ENCODE measurements around the gene NUMB. TPM values are rescaled to one million over a fixed set of nuclear protein-coding genes. Genes with fewer than 3 reads are reported as not detected.

The NUMB gene
- total RNA-seq, 1 donor from 2014 or later, result 33.1 TPM

- Histone ChIP-seq H3K27me3 (ENCODE audit: control insufficient read depth, insufficient read depth, low read length) (no peaks in the 10 kb centered on the region), H3K4me3 (ENCODE audit: low read depth, low read length) (no peak overlapping the region), H3K36me3 (ENCODE audit: control insufficient read depth, insufficient read depth, low read length) (no peaks in the 10 kb centered on the region)
- no peak for TF ChIP-seq CTCF (IDR thresholded peaks at IDR 0.05; ENCODE audit: insufficient read depth, low read length, poor library complexity, severe bottlenecking)
- DNase-seq (ENCODE audit: low read depth), result no peak
Measured at GRCh38 chr14:73287071-73287470, 171.3 kb downstream of the NUMB start.

GRCh38 chr14:73286598-73286997 is 171.7 kb downstream of the NUMB start:
- Histone ChIP-seq H3K36me3 (ENCODE audit: control insufficient read depth, insufficient read depth, low read length) (no peaks in the 10 kb centered on the region), H3K27me3 (ENCODE audit: control insufficient read depth, insufficient read depth, low read length) (no peaks in the 10 kb centered on the region), H3K4me3 (ENCODE audit: low read depth, low read length) (no peak overlapping the region)
- TF ChIP-seq CTCF (IDR thresholded peaks at IDR 0.05; ENCODE audit: insufficient read depth, low read length, poor library complexity, severe bottlenecking), result no peak
- no peak for DNase-seq (ENCODE audit: low read depth)

- DNase-seq (ENCODE audit: low read depth), result no peak
- H3K36me3 ChIP-seq (ENCODE audit: control insufficient read depth, insufficient read depth, low read length), result no peaks in the 10 kb centered on the region
- TF ChIP-seq CTCF (IDR thresholded peaks at IDR 0.05; ENCODE audit: insufficient read depth, low read length, poor library complexity, severe bottlenecking), result no peak
- H3K27me3 ChIP-seq (ENCODE audit: control insufficient read depth, insufficient read depth, low read length), result no peaks in the 10 kb centered on the region
- no peak overlapping the region for H3K4me3 ChIP-seq (ENCODE audit: low read depth, low read length)
Measured at GRCh38 chr14:73285979-73286378, 172.4 kb downstream of the NUMB start.

- no peaks in the 10 kb centered on the region for H3K36me3 ChIP-seq (ENCODE audit: control insufficient read depth, insufficient read depth, low read length)
- no peak for DNase-seq (ENCODE audit: low read depth)
- H3K4me3 ChIP-seq (ENCODE audit: low read depth, low read length), result no peak overlapping the region
- no peaks in the 10 kb centered on the region for H3K27me3 ChIP-seq (ENCODE audit: control insufficient read depth, insufficient read depth, low read length)
- TF ChIP-seq CTCF (IDR thresholded peaks at IDR 0.05; ENCODE audit: insufficient read depth, low read length, poor library complexity, severe bottlenecking), result peak; percentile 48
Measured at GRCh38 chr14:73283608-73284379, 174.6 kb downstream of the NUMB start.

GRCh38 chr14:73280903-73281302 is 177.4 kb downstream of the NUMB start:
- TF ChIP-seq CTCF (IDR thresholded peaks at IDR 0.05; ENCODE audit: insufficient read depth, low read length, poor library complexity, severe bottlenecking), result no peak
- no peak overlapping the region for H3K4me3 ChIP-seq (ENCODE audit: low read depth, low read length)
- DNase-seq (ENCODE audit: low read depth), result no peak
- H3K27me3 ChIP-seq (ENCODE audit: control insufficient read depth, insufficient read depth, low read length), result no peaks in the 10 kb centered on the region
- H3K36me3 ChIP-seq (ENCODE audit: control insufficient read depth, insufficient read depth, low read length), result peaks cover 2% of the 10 kb centered on the region

GRCh38 chr14:73277376-73277775 is 181.0 kb downstream of the NUMB start:
- DNase-seq (ENCODE audit: low read depth), result no peak
- H3K4me3 ChIP-seq (ENCODE audit: low read depth, low read length), result no peak overlapping the region
- H3K36me3 ChIP-seq (ENCODE audit: control insufficient read depth, insufficient read depth, low read length), result peaks cover 2% of the 10 kb centered on the region
- no peak for TF ChIP-seq CTCF (IDR thresholded peaks at IDR 0.05; ENCODE audit: insufficient read depth, low read length, poor library complexity, severe bottlenecking)
- no peaks in the 10 kb centered on the region for H3K27me3 ChIP-seq (ENCODE audit: control insufficient read depth, insufficient read depth, low read length)

Measured in kidney epithelial cell (primary cell).